GM13976 (cell line): ENCODE data around the gene IQGAP2.

Experiments used
- DNase-seq: peaks from one replicate; pipeline ENCODE4 v3.0.0; 2012; ENCODE audit warnings: low spot score
- in situ Hi-C: fragments of 300-500 bp; cut with MboI; formaldehyde crosslinking; loops from one replicate; pipeline ENCODE4 v1.12.0; 2022; ENCODE audit warnings: low sequenced_read_pairs, mixed read lengths, inconsistent platforms; ENCODE audit not compliant: unreplicated experiment
- TF ChIP-seq, protein P1 (sequence below): IDR thresholded peaks from 2 replicates; pipeline ENCODE4 v1.5.1; 2012; ENCODE audit warnings: borderline replicate concordance, mild to moderate bottlenecking; ENCODE audit not compliant: insufficient read depth; ENCODE audit errors: extremely low read depth, missing control alignments, control extremely low read depth

IQGAP2 gene

DNA sequence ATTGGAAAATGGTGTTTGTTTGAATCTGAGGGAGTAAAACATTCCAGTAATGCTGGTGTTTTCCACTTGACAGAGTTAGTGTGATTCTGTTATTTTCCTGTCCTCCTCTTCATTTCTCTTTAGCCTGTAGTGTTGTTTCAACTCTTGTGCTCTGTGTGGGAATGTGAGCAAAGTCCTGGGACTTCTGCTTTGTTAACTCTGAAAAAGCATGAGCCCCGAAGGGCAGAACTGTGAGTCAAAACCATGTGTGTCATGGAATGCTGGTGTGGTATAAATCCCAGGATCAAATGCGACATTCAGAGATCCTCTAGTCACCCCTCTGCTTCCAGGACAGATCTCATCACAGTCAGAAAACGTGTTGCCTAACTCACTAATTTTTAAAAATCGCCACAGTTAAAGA lies 321.8 kb downstream of the IQGAP2 start:
- TF ChIP-seq, protein P1, sequence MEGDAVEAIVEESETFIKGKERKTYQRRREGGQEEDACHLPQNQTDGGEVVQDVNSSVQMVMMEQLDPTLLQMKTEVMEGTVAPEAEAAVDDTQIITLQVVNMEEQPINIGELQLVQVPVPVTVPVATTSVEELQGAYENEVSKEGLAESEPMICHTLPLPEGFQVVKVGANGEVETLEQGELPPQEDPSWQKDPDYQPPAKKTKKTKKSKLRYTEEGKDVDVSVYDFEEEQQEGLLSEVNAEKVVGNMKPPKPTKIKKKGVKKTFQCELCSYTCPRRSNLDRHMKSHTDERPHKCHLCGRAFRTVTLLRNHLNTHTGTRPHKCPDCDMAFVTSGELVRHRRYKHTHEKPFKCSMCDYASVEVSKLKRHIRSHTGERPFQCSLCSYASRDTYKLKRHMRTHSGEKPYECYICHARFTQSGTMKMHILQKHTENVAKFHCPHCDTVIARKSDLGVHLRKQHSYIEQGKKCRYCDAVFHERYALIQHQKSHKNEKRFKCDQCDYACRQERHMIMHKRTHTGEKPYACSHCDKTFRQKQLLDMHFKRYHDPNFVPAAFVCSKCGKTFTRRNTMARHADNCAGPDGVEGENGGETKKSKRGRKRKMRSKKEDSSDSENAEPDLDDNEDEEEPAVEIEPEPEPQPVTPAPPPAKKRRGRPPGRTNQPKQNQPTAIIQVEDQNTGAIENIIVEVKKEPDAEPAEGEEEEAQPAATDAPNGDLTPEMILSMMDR: no peak
- DNase-seq: no peak
- in situ Hi-C loops: no loop called here

DNA sequence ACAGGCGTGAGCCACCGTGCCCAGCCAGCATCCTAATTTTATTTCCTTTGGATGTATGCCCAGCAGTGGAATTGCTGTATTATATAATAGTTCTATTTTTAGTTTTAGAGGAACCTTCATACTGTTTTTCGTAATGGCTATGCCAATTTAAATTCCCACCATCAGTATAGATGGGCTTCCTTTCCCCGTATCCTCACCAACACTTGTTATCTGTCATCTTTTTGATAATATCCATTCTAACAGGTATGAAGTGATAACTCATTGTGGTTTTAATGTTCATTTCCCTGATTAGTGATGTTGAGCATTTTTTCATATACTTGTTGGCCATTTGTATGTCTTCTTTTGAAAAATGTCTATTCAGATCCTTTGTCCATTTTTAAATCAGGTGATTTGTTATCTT lies 325.9 kb downstream of the IQGAP2 start:
- in situ Hi-C loops: no loop called here
- TF ChIP-seq, protein P1: no peak
- DNase-seq: no peak

DNA sequence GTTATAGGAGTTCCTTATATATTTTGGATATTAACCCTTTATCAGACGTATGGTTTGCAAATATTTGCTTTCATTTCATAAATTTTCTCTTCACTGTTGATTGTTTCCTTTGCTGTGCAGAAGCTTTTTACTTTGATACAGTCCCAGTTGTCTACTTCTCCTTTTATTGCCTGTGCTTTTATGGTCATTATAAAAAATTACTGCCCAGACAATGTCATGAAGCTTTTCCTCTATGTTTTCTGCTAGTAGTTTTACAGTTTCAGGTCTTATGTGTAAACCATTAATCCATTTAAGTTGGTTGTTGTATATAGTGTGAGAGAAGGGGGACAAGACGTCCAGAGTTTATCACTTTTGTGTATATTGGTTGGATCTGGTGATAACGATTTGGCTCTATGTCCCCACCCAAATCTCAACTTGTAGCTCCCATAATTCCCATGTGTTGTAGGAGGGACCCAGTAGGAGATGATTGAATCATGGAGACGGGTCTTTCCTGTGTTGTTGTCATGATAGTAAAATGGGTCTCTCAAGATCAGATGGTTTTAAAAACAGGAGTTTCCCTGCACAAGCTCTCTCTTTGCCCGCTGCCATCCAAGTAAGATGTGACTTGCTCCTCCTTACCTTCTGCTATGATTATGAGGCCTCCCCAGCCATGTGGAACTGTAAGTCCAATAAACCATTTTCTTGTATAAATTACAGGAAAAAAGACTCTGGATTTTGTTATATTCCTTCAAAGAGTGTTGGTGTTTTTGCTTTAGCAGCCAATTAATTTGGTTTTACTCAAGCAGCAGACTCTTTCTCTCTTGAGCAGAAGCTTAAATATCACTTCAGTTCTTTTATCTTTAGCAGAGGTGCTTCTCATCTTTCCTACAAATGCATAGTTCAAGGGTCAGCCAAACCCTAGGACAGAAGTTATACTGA lies 326.5 kb downstream of the IQGAP2 start:
- TF ChIP-seq, protein P1: no peak
- in situ Hi-C loops: no loop called here
- no peak for DNase-seq

DNA sequence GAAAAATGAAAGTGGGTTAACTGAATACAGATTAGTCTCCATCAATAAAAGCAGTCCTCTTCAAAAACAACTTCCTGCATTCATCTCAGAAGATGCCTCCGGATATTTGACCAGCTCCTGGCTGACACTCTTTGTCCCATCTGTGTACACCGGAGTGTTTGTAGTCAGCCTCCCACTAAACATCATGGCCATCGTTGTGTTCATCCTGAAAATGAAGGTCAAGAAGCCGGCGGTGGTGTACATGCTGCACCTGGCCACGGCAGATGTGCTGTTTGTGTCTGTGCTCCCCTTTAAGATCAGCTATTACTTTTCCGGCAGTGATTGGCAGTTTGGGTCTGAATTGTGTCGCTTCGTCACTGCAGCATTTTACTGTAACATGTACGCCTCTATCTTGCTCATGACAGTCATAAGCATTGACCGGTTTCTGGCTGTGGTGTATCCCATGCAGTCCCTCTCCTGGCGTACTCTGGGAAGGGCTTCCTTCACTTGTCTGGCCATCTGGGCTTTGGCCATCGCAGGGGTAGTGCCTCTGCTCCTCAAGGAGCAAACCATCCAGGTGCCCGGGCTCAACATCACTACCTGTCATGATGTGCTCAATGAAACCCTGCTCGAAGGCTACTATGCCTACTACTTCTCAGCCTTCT lies 329.4 kb downstream of the IQGAP2 start:
- TF ChIP-seq, protein P1: no peak
- in situ Hi-C loops: no loop called here
- DNase-seq: no peak

DNA sequence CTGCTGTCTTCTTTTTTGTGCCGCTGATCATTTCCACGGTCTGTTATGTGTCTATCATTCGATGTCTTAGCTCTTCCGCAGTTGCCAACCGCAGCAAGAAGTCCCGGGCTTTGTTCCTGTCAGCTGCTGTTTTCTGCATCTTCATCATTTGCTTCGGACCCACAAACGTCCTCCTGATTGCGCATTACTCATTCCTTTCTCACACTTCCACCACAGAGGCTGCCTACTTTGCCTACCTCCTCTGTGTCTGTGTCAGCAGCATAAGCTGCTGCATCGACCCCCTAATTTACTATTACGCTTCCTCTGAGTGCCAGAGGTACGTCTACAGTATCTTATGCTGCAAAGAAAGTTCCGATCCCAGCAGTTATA lies 329.9 kb downstream of the IQGAP2 start:
- TF ChIP-seq, protein P1: no peak
- in situ Hi-C loops: no loop called here

DNA sequence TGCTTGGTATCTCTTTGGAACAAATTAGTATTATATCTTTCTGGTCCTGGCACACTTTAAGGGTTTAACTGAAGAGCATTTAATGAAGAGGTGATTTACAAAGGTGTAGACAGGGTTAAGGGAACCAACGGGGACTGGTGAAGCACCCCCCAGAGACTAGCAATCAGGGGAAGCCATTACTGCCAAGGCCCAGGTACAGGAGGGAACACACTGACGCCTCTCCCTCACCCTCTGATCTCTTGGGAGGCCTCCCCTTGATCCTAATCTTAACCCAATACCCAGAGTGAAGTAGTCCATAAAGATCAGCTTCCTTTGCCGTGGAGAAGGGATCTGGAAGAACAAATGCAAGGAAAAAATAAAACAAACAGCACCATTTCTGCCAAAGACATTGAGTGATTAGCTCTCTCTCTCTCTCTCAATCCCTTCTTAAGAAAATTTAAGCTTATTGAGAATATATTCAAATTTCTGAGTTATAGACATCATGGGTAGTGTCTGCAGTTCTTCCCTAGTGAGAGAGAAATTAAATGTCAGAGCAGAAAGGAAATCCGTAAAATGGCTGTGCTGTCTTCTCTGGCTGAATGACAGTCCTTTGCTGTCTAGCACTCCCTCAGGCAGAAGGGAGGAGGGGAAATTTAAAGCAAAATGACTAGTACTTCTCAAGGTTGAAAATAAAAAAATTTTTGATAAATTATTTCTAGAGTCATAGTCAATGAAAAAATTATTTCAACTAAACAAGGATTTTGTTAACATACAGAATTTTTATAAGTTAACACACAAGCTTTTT lies 332.9 kb downstream of the IQGAP2 start:
- TF ChIP-seq, protein P1: no peak
- DNase-seq: no peak

More for the DNA sequence above, 329.9 kb downstream of the IQGAP2 start:
- DNase-seq: peak; percentile 42

More for the DNA sequence above, 332.9 kb downstream of the IQGAP2 start:
- in situ Hi-C loops: no loop called here
